Body of pancreas (tissue), 4 donors: ENCODE results near the gene USB1.

Experiments
- POLR2A ChIP-seq, 3 donors: fragments of 450-650 bp; IDR thresholded peaks; one replicate each; pipeline ENCODE4 v1.6.1; 2016; ENCODE audit warnings: antibody characterized with exemption in 3 of 3, mild to moderate bottlenecking in 2 of 3
- TF ChIP-seq, protein P1 (sequence below), 7 experiments: fragments of 450-650 bp in 4 of 7; fragments of 200-600 bp in 3 of 7; sonication (generic) in 3 of 7; IDR thresholded peaks; one replicate each; pipeline ENCODE4 v1.5.1; 2016 to 2019; ENCODE audit warnings: antibody characterized with exemption in 7 of 7

DNA sequence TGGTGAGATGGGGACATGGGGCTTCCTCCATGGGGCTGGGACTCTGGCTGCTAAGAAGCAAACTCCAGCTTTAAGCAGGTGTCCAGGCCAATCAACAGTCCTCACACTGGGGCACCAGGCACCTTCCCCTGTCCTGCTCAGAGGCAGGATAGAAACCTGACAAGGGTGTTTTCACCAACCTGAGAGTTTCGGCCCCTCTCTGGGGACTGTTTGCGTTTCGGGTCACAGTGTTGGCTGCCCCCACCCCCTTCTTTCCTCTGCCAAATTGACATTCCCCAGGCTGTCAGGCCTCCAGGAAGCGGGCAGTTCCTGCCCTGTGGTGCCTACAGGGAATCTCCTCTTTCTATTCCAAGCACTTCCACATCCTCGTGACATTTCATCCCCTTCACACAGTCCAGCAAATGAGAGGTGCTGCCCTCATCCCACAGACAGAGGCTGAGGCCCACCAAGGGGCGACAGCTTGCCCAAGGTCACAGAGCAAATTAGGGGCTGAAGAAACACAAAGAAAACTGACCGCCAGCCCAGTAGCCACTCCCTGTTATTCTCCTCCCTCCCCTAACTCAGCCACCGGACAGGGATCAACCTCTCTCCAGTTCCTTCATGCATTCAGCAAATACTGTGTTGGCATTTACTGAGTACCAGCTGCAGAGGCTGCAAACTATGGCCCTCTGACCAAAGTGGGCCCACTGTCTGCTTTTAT is 62.3 kb downstream of the USB1 start:
- TF ChIP-seq, protein P1, sequence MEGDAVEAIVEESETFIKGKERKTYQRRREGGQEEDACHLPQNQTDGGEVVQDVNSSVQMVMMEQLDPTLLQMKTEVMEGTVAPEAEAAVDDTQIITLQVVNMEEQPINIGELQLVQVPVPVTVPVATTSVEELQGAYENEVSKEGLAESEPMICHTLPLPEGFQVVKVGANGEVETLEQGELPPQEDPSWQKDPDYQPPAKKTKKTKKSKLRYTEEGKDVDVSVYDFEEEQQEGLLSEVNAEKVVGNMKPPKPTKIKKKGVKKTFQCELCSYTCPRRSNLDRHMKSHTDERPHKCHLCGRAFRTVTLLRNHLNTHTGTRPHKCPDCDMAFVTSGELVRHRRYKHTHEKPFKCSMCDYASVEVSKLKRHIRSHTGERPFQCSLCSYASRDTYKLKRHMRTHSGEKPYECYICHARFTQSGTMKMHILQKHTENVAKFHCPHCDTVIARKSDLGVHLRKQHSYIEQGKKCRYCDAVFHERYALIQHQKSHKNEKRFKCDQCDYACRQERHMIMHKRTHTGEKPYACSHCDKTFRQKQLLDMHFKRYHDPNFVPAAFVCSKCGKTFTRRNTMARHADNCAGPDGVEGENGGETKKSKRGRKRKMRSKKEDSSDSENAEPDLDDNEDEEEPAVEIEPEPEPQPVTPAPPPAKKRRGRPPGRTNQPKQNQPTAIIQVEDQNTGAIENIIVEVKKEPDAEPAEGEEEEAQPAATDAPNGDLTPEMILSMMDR (IDR thresholded peaks at IDR 0.05), result no peak
- peak in 2 of 3 donors; percentile 35 to 41 for TF ChIP-seq POLR2A (IDR thresholded peaks at IDR 0.05)
